Measurements from ENCODE around the gene TNS1.

The TNS1 gene

GRCh38 chr2:217909156-217909820 is 93.5 kb downstream of the TNS1 start:
- DNase-seq = no peak

GRCh38 chr2:217908544-217908943 is 94.3 kb downstream of the TNS1 start:
- DNase-seq = no peak

GRCh38 chr2:217907266-217907665 is 95.5 kb downstream of the TNS1 start:
- no peak for DNase-seq

- no peak for DNase-seq
Measured at GRCh38 chr2:217906798-217907197, 96.0 kb downstream of the TNS1 start.

- no peak for DNase-seq
Measured at GRCh38 chr2:217905896-217906295, 96.9 kb downstream of the TNS1 start.

- no peak for DNase-seq
Measured at GRCh38 chr2:217905395-217905794, 97.4 kb downstream of the TNS1 start.

- no peak for DNase-seq
Measured at GRCh38 chr2:217904614-217904965, 98.2 kb downstream of the TNS1 start.

GRCh38 chr2:217903859-217904613 is 98.8 kb downstream of the TNS1 start:
- DNase-seq = no peak

GRCh38 chr2:217903142-217903858 is 99.5 kb downstream of the TNS1 start:
- no peak for DNase-seq

- no peak for DNase-seq
Measured at GRCh38 chr2:217902379-217903141, 100.2 kb downstream of the TNS1 start.

GRCh38 chr2:217901835-217902378 is 100.9 kb downstream of the TNS1 start:
- no peak for DNase-seq

- no peak for DNase-seq
Measured at GRCh38 chr2:217901400-217901799, 101.4 kb downstream of the TNS1 start.

- no peak for DNase-seq
Measured at GRCh38 chr2:217900780-217901360, 101.9 kb downstream of the TNS1 start.

- DNase-seq = no peak
Measured at GRCh38 chr2:217900010-217900779, 102.6 kb downstream of the TNS1 start.

GRCh38 chr2:217899231-217900009 is 103.4 kb downstream of the TNS1 start:
- no peak for DNase-seq

- no peak for DNase-seq
Measured at GRCh38 chr2:217897816-217898806, 104.7 kb downstream of the TNS1 start.

- DNase-seq = no peak
Measured at GRCh38 chr2:217897091-217897715, 105.6 kb downstream of the TNS1 start.

GRCh38 chr2:217895070-217895635 is 107.6 kb downstream of the TNS1 start:
- no peak for DNase-seq

- no peak for DNase-seq
Measured at GRCh38 chr2:217893440-217893839, 109.4 kb downstream of the TNS1 start.
